COLO829 (cell line): ENCODE data around the gene MVP.
"Not testable (repeated sequence)": the region's sequence is repeated elsewhere in the genome, so short reads cannot be mapped to it uniquely, and the experiment has no call there.

Source experiments
- DNase-seq: peaks from one replicate; pipeline ENCODE4 v3.0.0; 2012; ENCODE audit warnings: low spot score

The MVP gene

DNA sequence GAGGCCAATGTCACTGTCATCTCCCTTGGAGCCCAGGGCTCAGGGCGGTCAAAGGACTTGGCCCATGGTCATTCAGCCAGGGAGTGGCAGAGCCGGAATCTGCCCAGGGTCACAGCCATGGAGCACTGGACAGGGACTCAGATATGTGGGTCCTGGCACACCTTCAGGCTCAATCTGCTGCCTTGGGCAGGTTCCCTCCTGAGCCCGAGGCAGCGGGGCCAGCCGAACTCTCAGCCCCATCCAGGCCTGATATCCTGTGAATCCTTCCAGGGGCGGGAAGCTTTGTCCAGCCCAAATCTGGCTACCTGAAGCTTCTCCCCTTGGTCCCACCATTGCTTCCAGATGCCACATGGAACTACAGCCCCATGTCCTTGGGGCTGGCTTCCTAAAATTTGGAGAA is 54.9 kb downstream of the MVP start:
- DNase-seq, result no peak

DNA sequence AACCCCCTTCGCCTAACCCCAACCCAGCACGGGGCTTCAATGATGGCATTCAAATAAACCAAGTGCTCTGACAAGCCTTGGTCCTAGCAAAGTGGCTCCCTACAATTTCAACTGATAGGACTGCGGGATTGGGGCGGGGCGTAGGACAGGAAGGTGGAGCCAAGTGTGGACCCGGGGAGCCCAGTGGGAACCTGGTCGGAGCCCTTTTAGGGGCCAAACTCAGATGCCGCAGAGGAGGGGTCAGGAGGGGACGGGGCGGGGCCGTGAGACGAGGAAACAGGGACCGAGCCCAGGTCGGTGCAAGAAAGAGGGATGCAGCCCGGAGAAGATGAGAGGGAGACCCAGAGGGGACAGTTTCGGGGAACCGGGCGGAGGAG is 55.9 kb downstream of the MVP start:
- DNase-seq, result no peak

DNA sequence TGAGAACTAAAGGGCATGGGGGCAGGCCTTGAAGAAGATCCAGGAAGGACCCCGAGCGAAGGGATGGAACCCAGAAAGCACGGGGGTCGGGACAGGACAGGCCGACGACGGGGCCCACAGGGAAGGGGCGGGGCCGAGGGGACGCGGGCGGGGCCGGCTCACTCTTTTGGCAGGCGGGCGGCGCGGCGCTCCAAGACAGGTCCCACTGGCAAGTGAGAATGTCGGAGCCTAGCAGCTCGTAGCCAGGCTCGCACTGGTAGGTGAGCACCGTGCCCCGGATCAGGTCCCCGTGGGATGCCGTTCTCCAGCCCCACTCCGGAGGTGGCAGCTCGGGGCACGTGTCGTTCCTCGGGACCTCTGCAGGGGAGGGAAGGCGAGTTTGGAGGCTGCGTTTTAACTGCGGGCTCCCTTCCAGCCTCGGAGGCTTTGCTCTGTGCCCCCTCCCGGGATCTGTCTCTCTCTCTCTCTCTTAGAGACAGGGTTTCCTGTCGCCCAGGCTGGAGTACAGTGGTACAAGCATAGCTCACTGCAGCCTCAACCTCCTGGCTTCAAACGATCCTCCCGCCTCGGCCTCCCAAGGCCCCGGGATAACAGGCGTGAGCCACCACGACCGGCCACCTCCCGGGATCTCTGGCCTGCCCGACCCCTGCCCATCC is 56.5 kb downstream of the MVP start:
- no peak for DNase-seq

DNA sequence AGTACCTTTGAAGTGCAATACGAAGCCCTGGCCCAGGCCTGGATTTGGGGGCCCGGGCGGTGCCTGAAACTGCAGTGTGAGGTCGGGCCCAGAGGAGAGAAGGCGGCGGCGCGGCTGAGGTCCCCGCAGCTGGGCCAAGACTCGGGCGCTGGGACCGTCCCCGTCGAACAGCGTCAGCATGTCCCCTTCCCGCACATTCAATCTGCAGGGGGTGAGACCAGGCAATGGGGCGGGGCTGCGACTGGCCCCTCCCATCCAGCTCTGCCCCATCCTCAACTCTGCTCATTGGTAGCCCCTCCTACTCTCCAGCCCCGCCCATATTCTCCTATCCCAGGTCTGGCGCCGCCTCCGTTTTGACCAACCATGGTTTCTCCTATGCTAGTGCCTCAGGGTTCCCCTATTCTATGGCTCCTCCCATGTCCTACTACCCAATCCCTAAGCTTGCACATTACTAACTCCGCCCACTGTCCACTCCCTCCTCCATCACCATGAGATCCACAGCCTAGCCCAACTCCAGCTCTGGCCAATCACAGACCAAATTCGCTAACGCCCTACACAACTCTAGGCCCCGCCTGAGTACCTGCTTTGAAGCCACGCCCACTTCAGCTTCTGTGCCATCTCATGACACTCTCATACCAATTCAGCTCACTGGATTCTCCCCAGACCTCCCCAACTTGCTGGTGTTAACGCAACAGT is 57.2 kb downstream of the MVP start:
- DNase-seq, result peak; percentile 35

DNA sequence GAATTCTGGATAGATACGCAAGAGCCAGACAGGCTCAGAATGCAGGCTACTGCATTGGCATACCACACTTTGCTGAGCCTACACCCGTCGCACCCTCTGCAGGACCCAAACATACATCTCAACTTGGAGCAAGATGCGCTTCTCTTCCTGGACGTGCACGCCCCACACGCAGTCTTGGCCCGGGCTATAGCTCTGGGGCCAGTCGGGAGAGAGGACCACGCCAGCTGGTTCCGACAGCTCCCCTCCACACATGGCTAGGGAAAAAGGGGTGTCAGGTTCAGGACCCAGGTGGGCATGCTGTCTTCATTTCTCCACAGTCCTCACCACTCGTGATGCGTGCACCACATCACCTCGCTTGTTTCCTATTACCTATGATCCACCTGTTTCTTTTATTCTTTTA is 57.9 kb downstream of the MVP start:
- DNase-seq, result no peak

DNA sequence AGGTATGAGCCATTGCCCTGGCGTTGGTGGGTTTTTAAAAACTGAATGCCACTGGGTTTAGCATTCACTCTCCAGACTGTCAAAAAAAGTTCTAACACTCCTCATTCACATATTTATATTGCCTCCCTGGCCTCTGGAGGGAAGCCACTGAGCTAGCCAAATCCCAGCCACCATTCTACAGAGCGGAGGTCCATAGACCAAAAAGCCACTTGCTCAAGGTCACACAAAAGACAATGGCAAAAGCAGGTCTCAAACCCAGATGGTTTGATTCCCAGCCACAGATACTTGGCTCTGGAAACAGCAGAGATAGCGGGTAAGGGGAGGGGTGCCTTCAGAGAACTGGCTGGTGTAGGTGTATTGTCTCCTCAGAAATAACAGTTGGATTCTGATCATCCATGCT is 60.8 kb downstream of the MVP start:
- DNase-seq, result no peak

DNA sequence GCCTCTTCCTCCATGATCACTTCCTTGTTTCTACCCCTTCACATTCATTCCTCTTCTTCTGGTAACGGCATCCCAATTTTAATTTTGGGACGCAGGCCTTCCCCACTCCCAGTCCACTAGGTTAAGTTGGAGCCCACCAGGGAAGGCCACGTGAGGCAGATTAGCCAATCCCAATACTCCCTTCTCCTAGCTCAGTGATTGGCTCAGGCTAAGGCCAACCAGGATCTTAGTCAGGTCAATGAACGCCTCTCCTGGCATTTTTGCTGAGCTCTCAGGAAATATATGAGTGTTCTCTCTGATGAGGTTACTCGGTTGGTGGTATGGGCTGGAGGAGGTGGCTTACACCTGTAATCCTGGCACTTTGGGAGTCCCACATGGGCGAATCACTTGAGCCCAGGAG is 63.7 kb downstream of the MVP start:
- no peak for DNase-seq

DNA sequence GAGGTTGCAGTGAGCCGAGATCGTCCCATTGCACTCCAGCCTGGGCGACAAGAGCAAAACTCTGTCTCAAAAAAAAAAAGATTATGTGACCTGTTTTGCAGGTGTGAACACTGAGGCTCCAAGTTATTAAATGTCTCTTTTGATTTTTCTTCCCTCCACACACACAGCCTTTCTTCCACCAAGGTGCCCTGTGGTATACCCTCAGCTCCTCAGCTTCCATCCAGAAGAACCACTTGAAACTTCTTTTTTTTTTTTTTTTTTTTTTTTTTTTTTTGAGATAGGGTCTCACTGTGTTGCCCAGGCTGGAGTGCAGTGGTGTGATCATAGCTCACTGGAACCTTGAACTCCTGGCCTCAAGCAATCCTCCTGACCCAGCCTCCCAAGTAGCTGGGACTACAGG is 69.1 kb downstream of the MVP start:
- not testable (repeated sequence) for DNase-seq

DNA sequence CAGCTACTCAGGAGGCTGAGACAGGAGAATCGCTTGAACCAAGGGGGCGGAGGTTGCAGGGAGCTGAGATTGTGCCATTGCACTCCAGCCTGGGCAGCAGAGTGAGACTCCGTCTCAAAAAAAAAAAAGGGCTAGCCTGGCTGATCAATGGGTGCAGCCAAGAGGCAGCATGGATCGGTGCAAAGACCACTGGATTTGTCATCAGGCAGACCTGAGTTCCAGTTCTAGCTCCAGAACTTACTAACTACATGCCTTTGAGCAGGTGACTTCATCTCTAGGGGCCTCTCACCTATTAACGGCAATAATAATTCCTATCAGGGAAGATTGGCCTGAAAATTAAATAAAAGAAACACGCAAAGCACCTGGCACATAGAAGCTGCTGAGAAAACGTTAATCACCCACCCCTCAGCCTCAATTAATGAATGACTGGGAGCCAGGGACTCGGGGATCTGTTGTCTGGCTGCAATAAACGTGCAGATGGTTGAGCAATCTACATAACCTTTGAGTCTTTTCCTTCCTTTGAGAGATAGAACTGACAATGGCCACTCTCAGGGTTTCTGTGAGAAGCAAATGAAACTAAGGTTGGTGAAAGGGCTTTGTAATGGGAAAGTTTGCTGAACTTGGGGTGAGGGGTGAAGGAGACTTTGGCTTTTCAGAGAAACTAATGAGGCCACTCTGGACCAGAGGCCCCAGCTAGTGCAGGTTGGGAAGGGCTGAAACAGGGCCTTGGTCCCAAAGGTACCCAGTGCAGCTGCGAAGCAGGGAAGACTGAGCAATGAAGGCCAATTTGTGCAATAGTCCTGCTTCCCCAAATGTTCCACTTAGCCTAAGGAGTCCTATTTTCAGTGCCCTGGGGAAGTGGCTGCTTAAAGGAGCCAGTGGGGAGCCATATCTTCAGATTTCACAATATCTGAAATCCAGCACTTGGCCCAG is 71.5 kb downstream of the MVP start:
- DNase-seq, result no peak

DNA sequence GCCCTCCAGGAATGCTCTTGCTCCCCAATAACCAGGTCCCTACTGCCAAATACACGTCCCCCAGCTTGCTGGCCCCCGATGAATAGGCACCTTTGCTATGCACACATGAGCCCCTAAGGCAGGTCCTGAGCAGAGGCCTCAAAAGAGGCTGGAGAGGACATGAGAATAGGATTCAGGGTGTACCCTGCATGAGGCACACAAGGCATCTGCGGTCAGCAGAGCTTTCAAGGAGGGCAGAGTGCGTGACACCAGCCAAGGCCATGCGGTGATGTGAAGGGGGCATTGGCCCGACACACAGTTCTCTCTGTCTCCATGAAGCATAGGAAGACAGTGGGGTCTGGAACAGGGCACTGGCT is 72.2 kb downstream of the MVP start:
- DNase-seq, result no peak

DNA sequence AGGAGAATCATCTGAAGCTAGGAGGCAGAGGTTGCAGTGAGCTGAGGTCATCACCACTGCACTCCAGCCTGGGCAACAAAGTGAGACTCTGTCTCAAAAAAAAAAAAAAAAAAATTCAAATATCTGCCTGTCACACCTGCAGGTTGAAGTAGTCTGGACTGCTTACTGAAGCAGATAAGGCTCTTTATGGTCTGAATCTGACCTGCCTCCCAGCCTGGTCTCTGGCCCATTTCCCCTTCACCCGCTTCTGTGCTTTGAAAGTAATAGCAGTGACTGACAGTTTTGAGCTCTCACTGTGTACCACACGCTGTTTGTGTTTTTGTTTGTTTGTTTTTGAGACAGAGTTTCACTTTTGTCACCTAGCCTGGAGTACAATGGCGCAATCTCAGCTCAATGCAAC is 73.3 kb downstream of the MVP start:
- DNase-seq, result no peak

DNA sequence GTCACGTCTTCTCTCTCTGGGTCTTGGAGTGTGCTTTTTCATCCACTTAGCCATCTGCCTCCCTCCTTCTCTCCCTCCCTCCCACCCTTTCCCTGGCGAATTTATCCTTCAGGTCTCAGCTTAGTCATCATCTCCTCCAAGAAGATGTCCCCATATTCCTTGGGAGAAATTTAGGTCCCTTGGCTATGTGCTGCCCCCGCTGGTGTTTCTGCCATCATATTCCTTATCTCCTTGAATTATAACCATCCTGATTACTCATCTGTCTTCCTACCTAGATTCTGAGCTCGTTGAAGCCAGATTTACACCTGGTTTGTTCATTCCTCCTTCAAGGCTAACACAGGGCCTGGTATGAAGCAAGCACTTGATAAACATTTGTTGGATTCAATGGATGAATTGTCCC is 74.1 kb downstream of the MVP start:
- DNase-seq, result no peak

DNA sequence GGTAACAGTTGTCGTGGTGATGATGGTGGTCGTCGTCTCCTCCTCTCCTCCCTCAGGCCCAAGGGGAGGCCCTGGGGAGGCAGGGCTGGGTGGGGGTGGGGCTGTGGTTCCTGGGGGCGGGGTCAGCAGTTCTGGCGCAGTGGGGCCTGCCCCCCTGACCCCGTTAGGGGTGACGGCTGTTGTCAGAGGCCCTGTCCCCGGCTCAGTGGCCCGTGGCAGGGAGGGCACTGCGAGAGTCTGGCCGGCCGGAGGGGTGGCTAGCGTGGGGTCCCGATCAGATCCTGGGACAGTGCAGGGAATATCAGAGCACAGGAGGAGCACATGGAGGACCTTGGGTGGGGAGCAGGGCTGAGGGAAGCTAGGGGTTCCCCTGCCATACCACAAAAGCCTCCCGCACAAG is 76.6 kb downstream of the MVP start:
- no peak for DNase-seq

DNA sequence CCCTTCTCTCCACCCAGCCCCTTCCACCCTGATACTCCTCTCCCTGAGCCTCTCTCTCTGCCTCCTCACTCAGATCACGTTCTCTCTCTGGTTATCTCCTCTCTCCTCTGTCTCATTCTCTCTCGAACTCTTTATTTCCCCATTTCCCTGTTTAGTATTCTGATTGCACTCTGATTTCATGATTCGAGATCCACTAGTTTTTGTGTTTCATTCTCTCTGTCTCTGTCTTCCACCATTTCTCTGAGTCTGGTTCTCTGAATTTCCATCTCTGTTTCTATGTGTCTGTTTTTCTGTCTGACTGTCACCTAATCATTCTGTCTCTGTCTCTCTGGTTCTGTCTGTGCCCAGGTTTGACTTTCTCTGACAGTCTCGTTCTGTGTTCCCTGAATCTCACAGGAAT is 77.1 kb downstream of the MVP start:
- DNase-seq, result no peak
